Measurements from ENCODE around the gene TEAD2. TPM values are rescaled to one million over a fixed set of nuclear protein-coding genes. Genes with fewer than 3 reads are reported as not detected.
A peak's percentile ranks its signal among the peaks of the same experiment; 100 is the strongest.

The TEAD2 gene
- total RNA-seq, 2 experiments from 2014 or later, result not detected

DNA sequence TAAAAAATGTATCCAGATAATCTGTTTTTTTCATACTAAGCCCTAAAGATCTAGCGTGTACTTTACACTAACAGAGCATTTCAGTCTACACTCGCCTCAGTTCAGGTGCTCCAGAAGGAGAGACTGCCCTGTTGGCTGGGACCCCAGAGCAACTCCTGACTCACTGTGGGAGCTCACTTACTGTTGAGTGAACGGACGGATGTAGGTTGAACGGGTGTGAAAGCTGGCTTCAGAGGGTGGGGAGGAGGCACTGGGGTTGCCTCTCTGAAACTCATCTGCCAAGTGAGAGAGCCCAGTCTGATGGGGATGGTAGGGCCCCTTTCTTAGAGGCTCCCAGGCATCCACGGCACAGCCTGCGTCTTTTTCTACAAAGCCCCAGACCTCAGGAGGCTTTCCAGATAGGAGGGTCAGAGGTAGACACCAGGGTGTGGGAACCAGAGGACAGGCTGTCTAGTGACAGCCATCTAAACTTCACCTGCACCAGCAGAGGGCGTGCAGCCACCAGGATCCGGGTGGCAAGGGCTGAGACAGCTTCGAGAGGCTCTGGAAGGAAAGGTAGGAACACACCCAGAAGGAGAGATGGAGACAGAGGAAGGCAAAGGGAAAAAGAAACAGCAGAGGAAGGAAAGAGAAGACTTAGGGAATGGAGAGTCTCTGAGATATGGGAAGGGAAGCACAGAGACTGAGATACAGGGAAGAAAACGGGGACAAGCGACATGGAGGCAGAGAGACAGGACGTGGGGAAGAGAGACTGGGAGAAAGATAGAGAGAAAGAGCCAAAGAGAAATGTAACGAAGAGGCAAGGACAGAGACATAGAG is 29.6 kb upstream of the TEAD2 start:
- Mint-ChIP-seq H3K4me1 (ENCODE audit: low read depth) (peaks cover 10% of the 10 kb centered on the region), H3K9me3 (no peaks in the 10 kb centered on the region), H3K36me3 (ENCODE audit: low read depth) (no peaks in the 10 kb centered on the region), H3K27me3 (no peaks in the 10 kb centered on the region), H3K4me3 (no peak overlapping the region), H3K27ac (peak overlapping the region; percentile 23)
- intact Hi-C loops (cut with micrococcal nuclease), result loop anchor here (5.0 kb wide), 2 partner anchors 36 to 51 kb away; partner anchors contain the start of genes GFY and SLC17A7
- POLR2A ChIA-PET, result interaction anchor here (1.1 to 1.7 kb wide), 3 partner anchors 10 to 78 kb away, joined by 3 to 6 read pairs (median 3); no protein-coding TSS in a partner anchor
- CTCF ChIA-PET, result interaction anchor here (0.6 to 2.5 kb wide), 31 partner anchors 9 to 179 kb away, joined by 3 to 17 read pairs (median 7); partner anchors contain the start of genes ALDH16A1, FLT3LG, GFY and PIH1D1
- peak; percentile 86 for ATAC-seq
- DNase-seq, result peak; percentile 82
- TF ChIP-seq, protein P1, sequence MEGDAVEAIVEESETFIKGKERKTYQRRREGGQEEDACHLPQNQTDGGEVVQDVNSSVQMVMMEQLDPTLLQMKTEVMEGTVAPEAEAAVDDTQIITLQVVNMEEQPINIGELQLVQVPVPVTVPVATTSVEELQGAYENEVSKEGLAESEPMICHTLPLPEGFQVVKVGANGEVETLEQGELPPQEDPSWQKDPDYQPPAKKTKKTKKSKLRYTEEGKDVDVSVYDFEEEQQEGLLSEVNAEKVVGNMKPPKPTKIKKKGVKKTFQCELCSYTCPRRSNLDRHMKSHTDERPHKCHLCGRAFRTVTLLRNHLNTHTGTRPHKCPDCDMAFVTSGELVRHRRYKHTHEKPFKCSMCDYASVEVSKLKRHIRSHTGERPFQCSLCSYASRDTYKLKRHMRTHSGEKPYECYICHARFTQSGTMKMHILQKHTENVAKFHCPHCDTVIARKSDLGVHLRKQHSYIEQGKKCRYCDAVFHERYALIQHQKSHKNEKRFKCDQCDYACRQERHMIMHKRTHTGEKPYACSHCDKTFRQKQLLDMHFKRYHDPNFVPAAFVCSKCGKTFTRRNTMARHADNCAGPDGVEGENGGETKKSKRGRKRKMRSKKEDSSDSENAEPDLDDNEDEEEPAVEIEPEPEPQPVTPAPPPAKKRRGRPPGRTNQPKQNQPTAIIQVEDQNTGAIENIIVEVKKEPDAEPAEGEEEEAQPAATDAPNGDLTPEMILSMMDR (IDR thresholded peaks at IDR 0.05), result peak; percentile 93

DNA sequence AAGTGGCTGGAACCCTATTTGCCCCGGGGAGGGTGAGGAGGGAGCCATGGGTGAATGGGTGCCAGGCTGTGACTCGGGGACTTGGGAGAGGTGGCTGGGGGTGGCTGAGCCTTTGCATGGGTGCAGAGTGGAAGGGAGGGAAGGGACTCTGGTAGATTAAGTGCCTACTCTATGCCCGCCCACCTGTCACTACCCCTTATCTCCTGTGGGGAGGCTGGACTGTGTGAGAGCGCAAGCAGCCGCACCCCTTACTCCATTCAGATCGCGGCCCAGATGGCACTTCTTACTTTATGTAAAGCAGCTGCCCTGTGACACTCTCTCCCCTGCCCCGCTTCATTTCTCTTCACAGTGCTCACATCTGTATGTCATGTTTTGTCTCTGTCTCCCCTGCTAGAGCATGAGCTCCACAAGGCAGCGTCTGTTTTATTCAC is 28.7 kb upstream of the TEAD2 start:
- peaks cover 10% of the 10 kb centered on the region for H3K4me1 Mint-ChIP-seq (ENCODE audit: low read depth)
- H3K27ac Mint-ChIP-seq, result no peak overlapping the region
- DNase-seq (no peak), ATAC-seq (no peak)
- POLR2A ChIA-PET, result interaction anchor here (0.7 to 1.7 kb wide), 4 partner anchors 10 to 79 kb away, joined by 3 to 6 read pairs (median 3); no protein-coding TSS in a partner anchor
- H3K9me3 Mint-ChIP-seq, result no peaks in the 10 kb centered on the region
- intact Hi-C loops (cut with micrococcal nuclease), result loop anchor here (5.0 kb wide), 2 partner anchors 36 to 51 kb away; partner anchors contain the start of genes GFY and SLC17A7
- CTCF ChIA-PET, result interaction anchor here (0.6 to 2.5 kb wide), 28 partner anchors 8 to 180 kb away, joined by 3 to 17 read pairs (median 8); partner anchors contain the start of genes ALDH16A1, FLT3LG, GFY and PIH1D1
- no peaks in the 10 kb centered on the region for H3K36me3 Mint-ChIP-seq (ENCODE audit: low read depth)
- no peak overlapping the region for H3K4me3 Mint-ChIP-seq
- TF ChIP-seq, protein P1 (IDR thresholded peaks at IDR 0.05), result no peak
- H3K27me3 Mint-ChIP-seq, result no peaks in the 10 kb centered on the region

DNA sequence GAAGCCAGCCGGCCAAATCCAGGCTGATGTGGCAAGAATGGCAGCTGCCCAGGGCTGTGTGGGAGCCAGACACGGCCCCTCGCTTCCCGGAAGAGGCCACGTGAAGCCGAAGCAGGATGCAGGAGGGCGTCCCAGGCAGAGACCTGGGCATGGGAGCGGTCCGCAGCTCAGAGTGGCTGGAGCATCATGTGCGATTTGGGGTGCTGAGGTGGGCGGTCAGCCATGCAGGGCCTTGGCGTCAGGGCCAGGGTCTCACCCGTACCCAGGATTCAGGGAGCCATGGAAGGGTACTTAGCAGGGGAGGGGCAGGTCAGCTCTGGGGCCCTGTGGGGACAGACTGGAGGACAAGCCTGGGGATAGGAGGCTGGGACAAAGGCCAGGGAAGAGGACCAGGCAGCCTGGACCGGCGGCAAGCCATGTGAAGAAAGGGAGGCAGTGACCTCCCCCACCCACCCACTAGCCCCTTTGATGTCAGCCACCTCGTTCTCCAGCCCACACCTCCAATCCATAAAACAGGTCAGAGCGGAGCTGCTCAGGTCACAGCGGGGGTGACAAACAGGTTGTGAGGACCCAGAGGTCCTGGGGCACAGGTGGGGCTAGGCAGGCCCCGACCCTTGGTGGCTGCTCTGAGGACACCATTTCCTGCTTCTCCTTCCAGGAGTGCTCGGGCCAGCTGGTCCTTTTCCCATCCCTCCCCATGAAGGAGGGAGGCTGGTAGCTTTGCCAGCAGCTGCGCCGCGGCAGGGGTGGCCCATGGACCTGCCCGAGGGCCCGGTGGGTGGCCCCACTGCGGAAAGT is 28.1 kb upstream of the TEAD2 start:
- Mint-ChIP-seq H3K4me3 (no peak overlapping the region), H3K4me1 (ENCODE audit: low read depth) (peaks cover 10% of the 10 kb centered on the region)

DNA sequence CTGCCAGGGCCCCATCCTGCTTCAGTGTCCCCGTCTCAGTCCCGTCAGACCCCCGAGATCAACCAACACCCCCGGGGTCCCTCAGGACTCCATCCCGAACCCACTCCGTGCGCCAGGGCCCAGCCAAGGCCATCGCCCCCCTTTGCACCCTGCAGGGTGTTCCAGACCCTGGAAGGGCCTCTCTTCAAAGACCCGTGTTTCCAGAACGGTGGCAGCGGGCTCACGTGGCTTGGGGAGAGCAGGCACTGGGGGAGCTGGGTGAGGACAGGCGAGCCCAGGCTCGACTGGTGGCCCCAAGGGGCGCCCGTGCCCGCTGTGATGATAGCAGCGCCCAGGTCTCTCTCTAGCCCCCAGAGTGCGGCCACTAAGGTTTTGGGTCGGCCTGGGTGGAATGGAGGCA is 27.2 kb upstream of the TEAD2 start:
- Mint-ChIP-seq H3K27ac (no peak overlapping the region), H3K4me3 (no peak overlapping the region), H3K27me3 (no peaks in the 10 kb centered on the region), H3K9me3 (no peaks in the 10 kb centered on the region), H3K36me3 (ENCODE audit: low read depth) (no peaks in the 10 kb centered on the region), H3K4me1 (ENCODE audit: low read depth) (peaks cover 10% of the 10 kb centered on the region)
- TF ChIP-seq, protein P1 (IDR thresholded peaks at IDR 0.05), result no peak
- intact Hi-C loops (cut with micrococcal nuclease), result no loop called here
- POLR2A ChIA-PET, result interaction anchor here (0.7 kb wide), 1 partner anchor 51 kb away, joined by 3 read pairs; no protein-coding TSS in a partner anchor
- CTCF ChIA-PET, result interaction anchor here (1.3 kb wide), 1 partner anchor 81 kb away, joined by 4 read pairs; no protein-coding TSS in a partner anchor
- no peak for ATAC-seq
- DNase-seq, result no peak

More for the DNA sequence above, 28.1 kb upstream of the TEAD2 start:
- ATAC-seq, result no peak
- TF ChIP-seq, protein P1 (IDR thresholded peaks at IDR 0.05), result no peak
- no peaks in the 10 kb centered on the region for H3K36me3 Mint-ChIP-seq (ENCODE audit: low read depth)
- intact Hi-C loops (cut with micrococcal nuclease), result loop anchor here (5.0 kb wide), 2 partner anchors 37 to 52 kb away; partner anchors contain the start of genes GFY and SLC17A7
- H3K9me3 Mint-ChIP-seq, result no peaks in the 10 kb centered on the region
- no peaks in the 10 kb centered on the region for H3K27me3 Mint-ChIP-seq
- ChIA-PET POLR2A (interaction anchor here (0.7 kb wide), 2 partner anchors 50 to 54 kb away, joined by 3 read pairs; no protein-coding TSS in a partner anchor), CTCF (interaction anchor here (1.3 to 2.5 kb wide), 14 partner anchors 8 to 180 kb away, joined by 4 to 17 read pairs (median 12); partner anchors contain the start of genes FLT3LG and PIH1D1)
- no peak overlapping the region for H3K27ac Mint-ChIP-seq
- DNase-seq, result no peak
